ENCODE data around the gene KAT6B.

- TF ChIP-seq CTCF (IDR thresholded peaks at IDR 0.05): no peak
- no peak for TF ChIP-seq POLR2A (IDR thresholded peaks at IDR 0.05)
Observed at GRCh38 chr10:75042292-75042974, 216.0 kb downstream of the KAT6B start.
